Liver (tissue), 3 donors: ENCODE measurements around the gene ZSCAN10.

Source experiments
- ATF3 ChIP-seq: IDR thresholded peaks from 2 replicates; pipeline ENCODE4 v1.6.1; 2016; ENCODE audit warnings: antibody characterized with exemption
- EGR1 ChIP-seq, 2 donors: IDR thresholded peaks; 2 replicates each; pipeline ENCODE4 v1.6.1; 2016 to 2018; ENCODE audit warnings: antibody characterized with exemption in 2 of 2, low read depth in 2 of 2
- FOXA1 ChIP-seq: IDR thresholded peaks from 2 replicates; pipeline ENCODE4 v1.6.1; 2016; ENCODE audit warnings: antibody characterized with exemption
- GABPA ChIP-seq, 2 donors: IDR thresholded peaks in 1 of 2; conservative IDR thresholded peaks in 1 of 2; 2 replicates each; pipeline ENCODE4 v1.6.1; 2016; ENCODE audit warnings: antibody characterized with exemption in 2 of 2, mild to moderate bottlenecking in 1 of 2, moderate library complexity in 1 of 2
- HNF4A ChIP-seq, 2 donors: conservative IDR thresholded peaks; 2 replicates each; pipeline ENCODE4 v1.6.1; 2016; ENCODE audit warnings: antibody characterized with exemption in 2 of 2, mild to moderate bottlenecking in 2 of 2
- JUND ChIP-seq, 2 donors: IDR thresholded peaks; 2 replicates each; pipeline ENCODE4 v1.6.1; 2016; ENCODE audit warnings: antibody characterized with exemption in 2 of 2
- MAX ChIP-seq: IDR thresholded peaks from 2 replicates; pipeline ENCODE4 v1.6.1; 2016; ENCODE audit warnings: antibody characterized with exemption
- RXRA ChIP-seq, 2 donors: IDR thresholded peaks; 2 replicates each; pipeline ENCODE4 v1.6.1; 2017 to 2018; ENCODE audit warnings: antibody characterized with exemption in 2 of 2, mild to moderate bottlenecking in 1 of 2
- SP1 ChIP-seq: IDR thresholded peaks from 2 replicates; pipeline ENCODE4 v1.6.1; 2018; ENCODE audit warnings: antibody characterized with exemption, mild to moderate bottlenecking
- TAF1 ChIP-seq: conservative IDR thresholded peaks from 2 replicates; pipeline ENCODE4 v1.6.1; 2016; ENCODE audit warnings: antibody characterized with exemption, mild to moderate bottlenecking
- YY1 ChIP-seq: IDR thresholded peaks from 2 replicates; pipeline ENCODE4 v1.6.1; 2016; ENCODE audit warnings: antibody characterized with exemption, mild to moderate bottlenecking
- ZBTB33 ChIP-seq: IDR thresholded peaks from 2 replicates; pipeline ENCODE4 v1.6.1; 2016; ENCODE audit warnings: antibody characterized with exemption
- TF ChIP-seq, protein P1 (sequence below): fragments of 150-350 bp; IDR thresholded peaks from 2 replicates; pipeline ENCODE4 v1.5.1; 2017; ENCODE audit warnings: improper control_type of control experiment, low read depth, low read length; ENCODE audit not compliant: missing input control
- TF ChIP-seq, protein P2 (sequence below): IDR thresholded peaks from 2 replicates; pipeline ENCODE4 v1.6.1; 2016; ENCODE audit warnings: antibody characterized with exemption, mild to moderate bottlenecking
- donor health status: healthy.
- donor health status: healthy.

DNA sequence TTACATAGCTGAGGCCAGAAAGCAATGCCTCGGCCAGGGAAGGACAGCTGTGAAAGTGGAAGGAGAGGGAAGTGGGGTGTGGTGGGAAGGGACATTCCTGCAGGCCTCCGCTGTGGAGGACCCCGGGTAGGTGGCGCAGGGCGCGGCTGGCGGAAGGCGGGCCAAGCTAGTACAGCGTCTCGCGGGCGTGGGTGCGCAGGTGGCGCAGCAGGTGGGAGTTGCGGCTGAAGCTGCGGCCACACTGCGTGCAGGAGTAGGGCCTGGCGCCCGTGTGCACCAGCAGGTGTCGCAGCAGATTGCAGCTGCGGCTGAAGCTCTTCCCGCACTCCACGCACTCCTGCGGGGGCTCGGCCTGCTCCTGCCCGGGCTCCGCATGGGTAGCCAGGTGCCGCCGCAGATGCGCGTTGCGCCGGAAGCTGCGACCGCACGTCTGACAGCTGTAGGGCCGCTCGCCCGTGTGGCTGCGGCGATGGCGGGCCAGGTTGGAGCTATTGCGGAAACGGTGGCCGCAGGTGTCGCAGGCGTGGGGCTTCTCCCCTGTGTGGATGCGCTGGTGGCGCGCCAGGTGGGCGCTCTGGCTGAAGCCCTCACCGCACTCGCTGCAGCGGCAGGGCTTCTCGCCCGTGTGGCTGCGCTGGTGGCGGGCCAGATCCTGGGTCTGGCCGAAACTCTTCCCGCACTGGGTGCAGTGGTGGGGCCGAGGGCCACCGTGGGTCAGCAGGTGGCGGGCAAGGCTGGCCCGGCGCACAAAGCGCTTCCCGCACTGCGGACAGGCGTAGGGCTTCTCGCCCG lies 10.0 kb downstream of the ZSCAN10 start:
- no peak for TF ChIP-seq EGR1 (IDR thresholded peaks at IDR 0.05; ENCODE audit: low read depth in 2 of 2)
- TF ChIP-seq TAF1, result no peak
- TF ChIP-seq, protein P1, sequence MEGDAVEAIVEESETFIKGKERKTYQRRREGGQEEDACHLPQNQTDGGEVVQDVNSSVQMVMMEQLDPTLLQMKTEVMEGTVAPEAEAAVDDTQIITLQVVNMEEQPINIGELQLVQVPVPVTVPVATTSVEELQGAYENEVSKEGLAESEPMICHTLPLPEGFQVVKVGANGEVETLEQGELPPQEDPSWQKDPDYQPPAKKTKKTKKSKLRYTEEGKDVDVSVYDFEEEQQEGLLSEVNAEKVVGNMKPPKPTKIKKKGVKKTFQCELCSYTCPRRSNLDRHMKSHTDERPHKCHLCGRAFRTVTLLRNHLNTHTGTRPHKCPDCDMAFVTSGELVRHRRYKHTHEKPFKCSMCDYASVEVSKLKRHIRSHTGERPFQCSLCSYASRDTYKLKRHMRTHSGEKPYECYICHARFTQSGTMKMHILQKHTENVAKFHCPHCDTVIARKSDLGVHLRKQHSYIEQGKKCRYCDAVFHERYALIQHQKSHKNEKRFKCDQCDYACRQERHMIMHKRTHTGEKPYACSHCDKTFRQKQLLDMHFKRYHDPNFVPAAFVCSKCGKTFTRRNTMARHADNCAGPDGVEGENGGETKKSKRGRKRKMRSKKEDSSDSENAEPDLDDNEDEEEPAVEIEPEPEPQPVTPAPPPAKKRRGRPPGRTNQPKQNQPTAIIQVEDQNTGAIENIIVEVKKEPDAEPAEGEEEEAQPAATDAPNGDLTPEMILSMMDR, result no peak
- no peak for TF ChIP-seq SP1
- no peak for TF ChIP-seq JUND (IDR thresholded peaks at IDR 0.05)
- no peak for TF ChIP-seq FOXA1
- no peak for TF ChIP-seq MAX
- no peak for TF ChIP-seq RXRA (IDR thresholded peaks at IDR 0.05)
- TF ChIP-seq ZBTB33, result no peak
- TF ChIP-seq GABPA (IDR thresholded peaks at IDR 0.05 in 1 of 2, conservative IDR thresholded peaks at IDR 0.05 in 1 of 2), result no peak
- TF ChIP-seq YY1, result no peak
- TF ChIP-seq, protein P2, sequence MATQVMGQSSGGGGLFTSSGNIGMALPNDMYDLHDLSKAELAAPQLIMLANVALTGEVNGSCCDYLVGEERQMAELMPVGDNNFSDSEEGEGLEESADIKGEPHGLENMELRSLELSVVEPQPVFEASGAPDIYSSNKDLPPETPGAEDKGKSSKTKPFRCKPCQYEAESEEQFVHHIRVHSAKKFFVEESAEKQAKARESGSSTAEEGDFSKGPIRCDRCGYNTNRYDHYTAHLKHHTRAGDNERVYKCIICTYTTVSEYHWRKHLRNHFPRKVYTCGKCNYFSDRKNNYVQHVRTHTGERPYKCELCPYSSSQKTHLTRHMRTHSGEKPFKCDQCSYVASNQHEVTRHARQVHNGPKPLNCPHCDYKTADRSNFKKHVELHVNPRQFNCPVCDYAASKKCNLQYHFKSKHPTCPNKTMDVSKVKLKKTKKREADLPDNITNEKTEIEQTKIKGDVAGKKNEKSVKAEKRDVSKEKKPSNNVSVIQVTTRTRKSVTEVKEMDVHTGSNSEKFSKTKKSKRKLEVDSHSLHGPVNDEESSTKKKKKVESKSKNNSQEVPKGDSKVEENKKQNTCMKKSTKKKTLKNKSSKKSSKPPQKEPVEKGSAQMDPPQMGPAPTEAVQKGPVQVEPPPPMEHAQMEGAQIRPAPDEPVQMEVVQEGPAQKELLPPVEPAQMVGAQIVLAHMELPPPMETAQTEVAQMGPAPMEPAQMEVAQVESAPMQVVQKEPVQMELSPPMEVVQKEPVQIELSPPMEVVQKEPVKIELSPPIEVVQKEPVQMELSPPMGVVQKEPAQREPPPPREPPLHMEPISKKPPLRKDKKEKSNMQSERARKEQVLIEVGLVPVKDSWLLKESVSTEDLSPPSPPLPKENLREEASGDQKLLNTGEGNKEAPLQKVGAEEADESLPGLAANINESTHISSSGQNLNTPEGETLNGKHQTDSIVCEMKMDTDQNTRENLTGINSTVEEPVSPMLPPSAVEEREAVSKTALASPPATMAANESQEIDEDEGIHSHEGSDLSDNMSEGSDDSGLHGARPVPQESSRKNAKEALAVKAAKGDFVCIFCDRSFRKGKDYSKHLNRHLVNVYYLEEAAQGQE, result no peak
- no peak for TF ChIP-seq HNF4A (conservative IDR thresholded peaks at IDR 0.05)
- TF ChIP-seq ATF3, result no peak
